HCT116 (cell line): Measurements from ENCODE around the gene TEAD2. TPM values are rescaled to one million over a fixed set of nuclear protein-coding genes. Genes with fewer than 3 reads are reported as not detected.

Source experiments
- ATAC-seq: fragments of 200-7000 bp; cut with Tn5 transposase; 2 replicates; pipeline ENCODE4 v1.9.1; 2020; ENCODE audit warnings: mild to moderate bottlenecking, moderate library complexity
- BruUV-seq: library from RNA; stranded (reverse); fragments of 400-500 nt; replicated peaks from 2 replicates; lab custom pipeline; 2021; lab: Mats Ljungman, UMichigan
- CTCF ChIA-PET: fragments of 300-600 bp; sonication (Branson Sonifier 250); formaldehyde crosslinking; loops from one replicate; lab custom pipeline; 2021; ENCODE audit warnings: antibody characterized with exemption; lab: Charles Lee
- POLR2A ChIA-PET: fragments of 300-600, 350-600 bp; sonication (Branson Sonifier 250); formaldehyde crosslinking; loops from one replicate; lab custom pipeline; 2021; ENCODE audit warnings: antibody characterized with exemption; lab: Charles Lee
- RAD21 ChIA-PET, 2 experiments: fragments of 300-600 bp; sonication (Branson Sonifier 250); formaldehyde crosslinking; loops; one replicate each; lab custom pipeline; 2023; ENCODE audit warnings: low total read pairs in 2 of 2; ENCODE audit not compliant: uncharacterized antibody in 2 of 2, unreplicated experiment in 2 of 2, low non-redundant PET in 1 of 2; lab: Charles Lee
- DNase-seq: peaks from one replicate; pipeline ENCODE4 v3.0.0-alpha.2; 2010; ENCODE audit warnings: low read depth, low spot score
- H2AFZ ChIP-seq: fragments of 200-600 bp; shearing (Covaris generic), sonication (generic); 2 replicates; pipeline ENCODE4 v1.6.1; 2017; ENCODE audit warnings: low read depth, mixed run types, mixed read lengths, antibody characterized with exemption, low read length; ENCODE audit not compliant: poor library complexity, severe bottlenecking
- H3K27ac ChIP-seq: 2 replicates; pipeline ENCODE4 v1.5.1; 2012; ENCODE audit warnings: low read depth, low read length
- H3K27me3 ChIP-seq: fragments of 200-600 bp; sonication (generic); 2 replicates; pipeline ENCODE4 v1.6.1; 2016; ENCODE audit warnings: mixed run types, low read length, mixed read lengths; ENCODE audit not compliant: insufficient read depth
- H3K36me3 ChIP-seq, 2 experiments: fragments of 200-500 bp in 1 of 2; fragments of 200-600 bp in 1 of 2; sonication (Bioruptor generic) in 1 of 2; sonication (generic) in 1 of 2; 2 replicates each; pipeline versions ENCODE4 v1.5.1 to v1.6.1; 2014 to 2016; ENCODE audit warnings: low read length in 2 of 2, inconsistent platforms in 1 of 2, mixed read lengths in 1 of 2, mixed run types in 1 of 2; ENCODE audit not compliant: insufficient read depth in 2 of 2, control insufficient read depth in 1 of 2
- H3K4me1 ChIP-seq, 2 experiments: fragments of 200-600 bp in 1 of 2; sonication (generic) in 1 of 2; 2 replicates each; pipeline versions ENCODE4 v1.5.1 to v1.6.1; 2012 to 2017; ENCODE audit warnings: low read length in 2 of 2, inconsistent platforms in 1 of 2, mild to moderate bottlenecking in 1 of 2, mixed read lengths in 1 of 2, mixed run types in 1 of 2, moderate library complexity in 1 of 2; ENCODE audit not compliant: insufficient read depth in 2 of 2, control insufficient read depth in 1 of 2
- H3K4me2 ChIP-seq: fragments of 200-600 bp; sonication (generic); 2 replicates; pipeline ENCODE4 v1.6.1; 2017; ENCODE audit warnings: mixed run types, low read length, mixed read lengths
- H3K4me3 ChIP-seq, 2 experiments: fragments of 200-600 bp in 1 of 2; sonication (generic) in 1 of 2; replicated peaks in 1 of 2; 2 replicates each; pipeline ENCODE4 v1.5.1; 2011 to 2016; ENCODE audit warnings: low read length in 2 of 2, control low read depth in 1 of 2, low read depth in 1 of 2, mild to moderate bottlenecking in 1 of 2, mixed read lengths in 1 of 2, mixed run types in 1 of 2
- H3K79me2 ChIP-seq: fragments of 200-600 bp; sonication (generic); 2 replicates; pipeline ENCODE4 v1.6.1; 2017; ENCODE audit warnings: mild to moderate bottlenecking, mixed run types, low read length, moderate library complexity, mixed read lengths; ENCODE audit not compliant: insufficient read depth
- H3K9ac ChIP-seq: fragments of 200-600 bp; sonication (generic); 2 replicates; pipeline ENCODE4 v1.6.1; 2016; ENCODE audit warnings: low read length, mixed read lengths
- H3K9me2 ChIP-seq: fragments of 200-600 bp; sonication (generic), shearing (Covaris generic); 2 replicates; pipeline ENCODE4 v1.6.1; 2017; ENCODE audit warnings: mixed run types, mild to moderate bottlenecking, moderate library complexity; ENCODE audit not compliant: insufficient read depth
- H3K9me3 ChIP-seq, 2 experiments: fragments of 200-500 bp in 1 of 2; fragments of 200-600 bp in 1 of 2; sonication (Bioruptor generic) in 1 of 2; sonication (generic) in 1 of 2; 2 replicates each; pipeline ENCODE4 v1.6.1; 2014 to 2017; ENCODE audit warnings: low read length in 2 of 2, mixed read lengths in 2 of 2, inconsistent platforms in 1 of 2, low read depth in 1 of 2, mild to moderate bottlenecking in 1 of 2, mixed run types in 1 of 2, moderate library complexity in 1 of 2; ENCODE audit not compliant: control insufficient read depth in 1 of 2, insufficient read depth in 1 of 2
- H4K20me1 ChIP-seq: fragments of 200-600 bp; sonication (generic), shearing (Covaris generic); 2 replicates; pipeline ENCODE4 v1.6.1; 2017; ENCODE audit warnings: mixed run types, mild to moderate bottlenecking, moderate library complexity; ENCODE audit not compliant: insufficient read depth
- CBX3 ChIP-seq: IDR thresholded peaks from 2 replicates; pipeline ENCODE4 v1.6.1; 2012; ENCODE audit warnings: low read depth
- CEBPB ChIP-seq: IDR thresholded peaks from 2 replicates; pipeline ENCODE4 v1.6.1; 2012; ENCODE audit warnings: low read depth
- ELF1 ChIP-seq: IDR thresholded peaks from 2 replicates; pipeline ENCODE4 v1.6.1; 2012; ENCODE audit warnings: low read depth, borderline replicate concordance
- EZH2phosphoT487 ChIP-seq: fragments of 200-600 bp; IDR thresholded peaks from 2 replicates; pipeline ENCODE4 v1.6.1; 2018; ENCODE audit warnings: antibody characterized with exemption, borderline replicate concordance
- JUND ChIP-seq: IDR thresholded peaks from 2 replicates; pipeline ENCODE4 v1.6.1; 2012
- POLR2A ChIP-seq: IDR thresholded peaks from 2 replicates; pipeline ENCODE4 v1.7.0; 2011; ENCODE audit warnings: borderline replicate concordance; ENCODE audit not compliant: insufficient read depth, insufficient read length; ENCODE audit errors: extremely low read depth
- POLR2AphosphoS5 ChIP-seq: IDR thresholded peaks from 2 replicates; pipeline ENCODE4 v1.6.1; 2011; ENCODE audit warnings: mild to moderate bottlenecking, low read depth, low read length, moderate library complexity
- RAD21 ChIP-seq: IDR thresholded peaks from 2 replicates; pipeline ENCODE4 v1.6.1; 2012; ENCODE audit warnings: low read depth, mild to moderate bottlenecking
- SP1 ChIP-seq: IDR thresholded peaks from 2 replicates; pipeline ENCODE4 v1.6.1; 2012; ENCODE audit warnings: low read depth
- SRF ChIP-seq: IDR thresholded peaks from 2 replicates; pipeline ENCODE4 v1.6.1; 2012; ENCODE audit warnings: low read depth
- TCF7L2 ChIP-seq: IDR thresholded peaks from 2 replicates; pipeline ENCODE4 v1.7.0; 2011; ENCODE audit warnings: borderline replicate concordance, inconsistent platforms; ENCODE audit not compliant: insufficient read depth, insufficient read length; ENCODE audit errors: extremely low read depth
- ZFX ChIP-seq: fragments of 450-650 bp; IDR thresholded peaks from 2 replicates; pipeline ENCODE4 v1.6.1; 2017
- ZNF274 ChIP-seq: fragments of 200-500 bp; sonication (Bioruptor generic); IDR thresholded peaks from 2 replicates; pipeline ENCODE4 v1.6.1; 2014; ENCODE audit warnings: mild to moderate bottlenecking, low read depth, low read length, inconsistent platforms
- intact Hi-C: fragments of 100-400 bp; cut with micrococcal nuclease; formaldehyde crosslinking; loops from 2 replicates; pipeline ENCODE4 v1.10.0; 2022
- total RNA-seq: library from RNA; stranded (reverse); gene quantifications from one replicate; pipeline ENCODE4 v1.2.1, GENCODE V29; 2021; ENCODE audit not compliant: unreplicated experiment
- TF ChIP-seq, protein P1 (sequence below): IDR thresholded peaks from 2 replicates; pipeline ENCODE4 v1.6.1; 2012
- TF ChIP-seq, protein P2 (sequence below): IDR thresholded peaks from 2 replicates; pipeline ENCODE4 v1.6.1; 2011; ENCODE audit warnings: mild to moderate bottlenecking, low read length, moderate library complexity; ENCODE audit not compliant: insufficient replicate concordance; ENCODE audit errors: extremely low read depth
- TF ChIP-seq, protein P3 (sequence below): IDR thresholded peaks from 2 replicates; pipeline ENCODE4 v1.6.1; 2012; ENCODE audit warnings: low read depth
- TF ChIP-seq, protein P4 (sequence below), 3 experiments: fragments of 200-600 bp in 1 of 3; sonication (generic) in 1 of 3; IDR thresholded peaks in 2 of 3; conservative IDR thresholded peaks in 1 of 3; 2 replicates each; pipeline ENCODE4 v1.5.1; 2012 to 2017; ENCODE audit warnings: low read depth in 2 of 3, low read length in 2 of 3, antibody characterized with exemption in 1 of 3, borderline replicate concordance in 1 of 3, control low read depth in 1 of 3, mild to moderate bottlenecking in 1 of 3, mixed read lengths in 1 of 3, mixed run types in 1 of 3, moderate library complexity in 1 of 3; ENCODE audit not compliant: insufficient read depth in 1 of 3

The TEAD2 gene
- total RNA-seq, 1 experiment from 2014 or later, result 31.9 TPM

DNA sequence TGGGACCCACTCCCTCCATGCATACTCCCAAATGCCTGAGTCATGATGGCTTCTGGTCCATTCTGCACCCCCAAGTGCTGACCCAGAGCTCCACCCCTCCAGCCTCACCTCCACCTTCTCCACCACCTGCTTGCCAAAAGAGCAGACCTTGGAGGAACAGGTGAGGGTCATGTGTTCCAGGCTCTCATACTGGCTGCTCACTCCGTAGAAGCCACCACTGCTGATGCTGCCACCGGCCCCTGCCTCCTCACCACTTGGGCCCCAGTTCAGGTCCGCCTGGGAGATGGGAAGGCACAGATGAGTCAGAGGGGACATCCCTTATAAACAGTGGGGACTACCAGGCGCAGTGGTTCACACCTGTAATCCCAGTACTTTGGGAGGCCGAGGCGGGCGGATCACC, 19.1 kb downstream of the TEAD2 start:
- ChIA-PET POLR2A (no interaction called here), RAD21 (no interaction called here), CTCF (interaction anchor here (0.6 kb wide), 1 partner anchor 19 kb away, joined by 4 read pairs; the partner anchor contains the start of gene TEAD2)
- no peak for ATAC-seq
- Histone ChIP-seq H3K36me3 (peaks cover 26 to 32% of the 10 kb centered on the region in 2 experiments; a peak in 3 of 4 replicates), H3K9ac (no peak overlapping the region), H3K27me3 (no peaks in the 10 kb centered on the region), H3K9me3 (no peaks in the 10 kb centered on the region), H3K27ac (no peak overlapping the region), H4K20me1 (no peaks in the 10 kb centered on the region), H3K4me2 (no peak overlapping the region), H2AFZ (no peak overlapping the region), H3K4me3 (no peak overlapping the region), H3K79me2 (no peaks in the 10 kb centered on the region), H3K4me1 (peaks cover 0 to 6% of the 10 kb centered on the region in 2 experiments; a peak in 1 of 4 replicates), H3K9me2 (no peaks in the 10 kb centered on the region)
- no peak for DNase-seq
- no TSS peak for BruUV-seq
- TF ChIP-seq CEBPB (no peak), POLR2A (no peak), JUND (no peak), RAD21 (no peak), POLR2AphosphoS5 (no peak), EZH2phosphoT487 (no peak), ZFX (no peak), TCF7L2 (no peak), ZNF274 (no peak), CBX3 (no peak), SP1 (no peak), ELF1 (no peak), SRF (no peak)
- TF ChIP-seq, protein P1, sequence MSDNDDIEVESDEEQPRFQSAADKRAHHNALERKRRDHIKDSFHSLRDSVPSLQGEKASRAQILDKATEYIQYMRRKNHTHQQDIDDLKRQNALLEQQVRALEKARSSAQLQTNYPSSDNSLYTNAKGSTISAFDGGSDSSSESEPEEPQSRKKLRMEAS, result no peak
- TF ChIP-seq, protein P2, sequence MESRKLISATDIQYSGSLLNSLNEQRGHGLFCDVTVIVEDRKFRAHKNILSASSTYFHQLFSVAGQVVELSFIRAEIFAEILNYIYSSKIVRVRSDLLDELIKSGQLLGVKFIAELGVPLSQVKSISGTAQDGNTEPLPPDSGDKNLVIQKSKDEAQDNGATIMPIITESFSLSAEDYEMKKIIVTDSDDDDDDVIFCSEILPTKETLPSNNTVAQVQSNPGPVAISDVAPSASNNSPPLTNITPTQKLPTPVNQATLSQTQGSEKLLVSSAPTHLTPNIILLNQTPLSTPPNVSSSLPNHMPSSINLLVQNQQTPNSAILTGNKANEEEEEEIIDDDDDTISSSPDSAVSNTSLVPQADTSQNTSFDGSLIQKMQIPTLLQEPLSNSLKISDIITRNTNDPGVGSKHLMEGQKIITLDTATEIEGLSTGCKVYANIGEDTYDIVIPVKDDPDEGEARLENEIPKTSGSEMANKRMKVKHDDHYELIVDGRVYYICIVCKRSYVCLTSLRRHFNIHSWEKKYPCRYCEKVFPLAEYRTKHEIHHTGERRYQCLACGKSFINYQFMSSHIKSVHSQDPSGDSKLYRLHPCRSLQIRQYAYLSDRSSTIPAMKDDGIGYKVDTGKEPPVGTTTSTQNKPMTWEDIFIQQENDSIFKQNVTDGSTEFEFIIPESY, result no peak
- TF ChIP-seq, protein P3, sequence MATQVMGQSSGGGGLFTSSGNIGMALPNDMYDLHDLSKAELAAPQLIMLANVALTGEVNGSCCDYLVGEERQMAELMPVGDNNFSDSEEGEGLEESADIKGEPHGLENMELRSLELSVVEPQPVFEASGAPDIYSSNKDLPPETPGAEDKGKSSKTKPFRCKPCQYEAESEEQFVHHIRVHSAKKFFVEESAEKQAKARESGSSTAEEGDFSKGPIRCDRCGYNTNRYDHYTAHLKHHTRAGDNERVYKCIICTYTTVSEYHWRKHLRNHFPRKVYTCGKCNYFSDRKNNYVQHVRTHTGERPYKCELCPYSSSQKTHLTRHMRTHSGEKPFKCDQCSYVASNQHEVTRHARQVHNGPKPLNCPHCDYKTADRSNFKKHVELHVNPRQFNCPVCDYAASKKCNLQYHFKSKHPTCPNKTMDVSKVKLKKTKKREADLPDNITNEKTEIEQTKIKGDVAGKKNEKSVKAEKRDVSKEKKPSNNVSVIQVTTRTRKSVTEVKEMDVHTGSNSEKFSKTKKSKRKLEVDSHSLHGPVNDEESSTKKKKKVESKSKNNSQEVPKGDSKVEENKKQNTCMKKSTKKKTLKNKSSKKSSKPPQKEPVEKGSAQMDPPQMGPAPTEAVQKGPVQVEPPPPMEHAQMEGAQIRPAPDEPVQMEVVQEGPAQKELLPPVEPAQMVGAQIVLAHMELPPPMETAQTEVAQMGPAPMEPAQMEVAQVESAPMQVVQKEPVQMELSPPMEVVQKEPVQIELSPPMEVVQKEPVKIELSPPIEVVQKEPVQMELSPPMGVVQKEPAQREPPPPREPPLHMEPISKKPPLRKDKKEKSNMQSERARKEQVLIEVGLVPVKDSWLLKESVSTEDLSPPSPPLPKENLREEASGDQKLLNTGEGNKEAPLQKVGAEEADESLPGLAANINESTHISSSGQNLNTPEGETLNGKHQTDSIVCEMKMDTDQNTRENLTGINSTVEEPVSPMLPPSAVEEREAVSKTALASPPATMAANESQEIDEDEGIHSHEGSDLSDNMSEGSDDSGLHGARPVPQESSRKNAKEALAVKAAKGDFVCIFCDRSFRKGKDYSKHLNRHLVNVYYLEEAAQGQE, result no peak
- TF ChIP-seq, protein P4, sequence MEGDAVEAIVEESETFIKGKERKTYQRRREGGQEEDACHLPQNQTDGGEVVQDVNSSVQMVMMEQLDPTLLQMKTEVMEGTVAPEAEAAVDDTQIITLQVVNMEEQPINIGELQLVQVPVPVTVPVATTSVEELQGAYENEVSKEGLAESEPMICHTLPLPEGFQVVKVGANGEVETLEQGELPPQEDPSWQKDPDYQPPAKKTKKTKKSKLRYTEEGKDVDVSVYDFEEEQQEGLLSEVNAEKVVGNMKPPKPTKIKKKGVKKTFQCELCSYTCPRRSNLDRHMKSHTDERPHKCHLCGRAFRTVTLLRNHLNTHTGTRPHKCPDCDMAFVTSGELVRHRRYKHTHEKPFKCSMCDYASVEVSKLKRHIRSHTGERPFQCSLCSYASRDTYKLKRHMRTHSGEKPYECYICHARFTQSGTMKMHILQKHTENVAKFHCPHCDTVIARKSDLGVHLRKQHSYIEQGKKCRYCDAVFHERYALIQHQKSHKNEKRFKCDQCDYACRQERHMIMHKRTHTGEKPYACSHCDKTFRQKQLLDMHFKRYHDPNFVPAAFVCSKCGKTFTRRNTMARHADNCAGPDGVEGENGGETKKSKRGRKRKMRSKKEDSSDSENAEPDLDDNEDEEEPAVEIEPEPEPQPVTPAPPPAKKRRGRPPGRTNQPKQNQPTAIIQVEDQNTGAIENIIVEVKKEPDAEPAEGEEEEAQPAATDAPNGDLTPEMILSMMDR (IDR thresholded peaks at IDR 0.05 in 2 of 3, conservative IDR thresholded peaks at IDR 0.05 in 1 of 3; ENCODE audit: borderline replicate concordance in 1 of 3, insufficient read depth in 1 of 3, low read depth in 2 of 3, low read length in 2 of 3), result no peak
- intact Hi-C loops, result no loop called here
